ENCODE measurements around the gene FBXW11.

- no peak for TF ChIP-seq CTCF (IDR thresholded peaks at IDR 0.05)
- no peak for TF ChIP-seq POLR2A (IDR thresholded peaks at IDR 0.05)
Measured at GRCh38 chr5:171847026-171847425, 159.4 kb downstream of the FBXW11 start.
